GM21360 (cell line): ENCODE results near the gene OTUB1.
"Not testable (repeated sequence)": the region's sequence is repeated elsewhere in the genome, so short reads cannot be mapped to it uniquely, and the experiment has no call there.

Source experiments
- ATAC-seq: cut with Tn5 transposase; IDR thresholded peaks from one replicate; pipeline ENCODE4 v1.9.1; 2021; ENCODE audit warnings: mild to moderate bottlenecking, moderate library complexity; ENCODE audit not compliant: unreplicated experiment

The OTUB1 gene

DNA sequence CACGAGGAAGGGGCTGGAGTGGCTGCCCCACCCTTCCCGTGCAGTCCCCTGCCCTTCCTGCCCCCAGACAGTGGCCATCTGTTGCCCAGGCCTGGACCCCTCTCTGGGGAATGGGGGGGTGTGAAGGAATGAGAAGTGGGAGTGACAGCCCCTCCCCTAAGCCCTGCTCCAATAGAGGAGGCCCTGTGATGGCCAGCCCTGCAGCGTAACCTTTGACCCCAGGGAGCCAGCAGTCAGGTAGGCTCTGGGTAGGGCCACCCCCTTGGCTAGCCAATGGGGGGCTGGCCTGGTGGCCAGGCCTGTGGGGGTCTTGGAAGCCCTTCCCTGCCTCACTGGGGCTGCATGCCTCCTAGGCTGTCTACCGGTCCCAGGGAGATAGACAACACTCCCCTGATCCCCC lies 56.1 kb downstream of the OTUB1 start:
- ATAC-seq, result no peak

DNA sequence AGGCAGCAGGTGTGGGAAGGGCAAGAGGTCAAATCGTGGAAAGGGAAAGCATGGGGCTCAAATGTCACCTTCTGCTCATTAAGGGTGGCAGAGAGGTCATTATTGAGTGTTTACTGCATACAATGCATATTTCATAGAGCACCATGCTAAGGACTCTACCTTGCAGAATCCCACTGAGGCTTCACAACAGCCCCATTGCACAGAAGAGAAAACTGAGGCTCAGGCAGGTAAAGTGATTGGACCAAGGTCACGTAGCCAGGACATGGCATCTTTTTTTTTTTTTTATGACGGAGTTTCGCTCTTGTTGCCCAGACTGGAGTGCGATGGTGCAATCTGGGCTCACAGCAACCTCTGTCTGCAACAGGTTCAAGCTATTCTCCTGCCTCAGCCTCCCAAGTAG lies 57.3 kb downstream of the OTUB1 start:
- ATAC-seq, result no peak

DNA sequence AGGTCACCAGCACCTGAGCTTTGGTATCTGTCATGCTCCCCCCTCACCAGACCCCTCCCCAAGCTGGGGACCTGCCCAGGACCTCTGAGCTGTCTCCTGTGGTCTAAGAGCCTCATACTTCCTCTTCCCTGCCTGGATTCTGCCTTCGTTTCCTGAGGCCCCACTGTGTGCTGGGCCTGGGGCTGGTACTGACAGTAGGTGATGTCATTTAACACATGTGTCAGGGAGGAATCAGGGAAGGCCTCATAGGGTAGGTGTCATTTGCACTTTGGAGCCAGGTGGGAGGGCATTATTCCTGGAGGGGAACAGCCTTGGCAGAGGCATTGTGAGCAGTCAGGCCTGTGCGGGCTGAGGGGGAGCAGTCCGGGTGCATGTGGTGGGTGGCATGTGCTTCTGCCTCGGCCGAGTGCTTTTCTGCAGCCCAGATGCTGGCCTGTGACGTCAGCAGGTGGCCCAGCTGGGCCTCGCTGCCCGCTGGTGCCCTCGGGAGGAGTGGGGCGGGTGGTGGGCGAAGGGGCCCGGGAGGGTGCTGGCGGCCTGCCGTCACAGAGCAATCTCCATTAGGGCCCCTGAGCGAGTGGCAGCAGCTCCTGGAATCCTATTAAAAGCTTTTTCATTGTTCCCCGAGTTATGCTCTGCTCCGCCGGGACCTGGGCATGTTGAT lies 58.6 kb downstream of the OTUB1 start:
- ATAC-seq, result no peak

DNA sequence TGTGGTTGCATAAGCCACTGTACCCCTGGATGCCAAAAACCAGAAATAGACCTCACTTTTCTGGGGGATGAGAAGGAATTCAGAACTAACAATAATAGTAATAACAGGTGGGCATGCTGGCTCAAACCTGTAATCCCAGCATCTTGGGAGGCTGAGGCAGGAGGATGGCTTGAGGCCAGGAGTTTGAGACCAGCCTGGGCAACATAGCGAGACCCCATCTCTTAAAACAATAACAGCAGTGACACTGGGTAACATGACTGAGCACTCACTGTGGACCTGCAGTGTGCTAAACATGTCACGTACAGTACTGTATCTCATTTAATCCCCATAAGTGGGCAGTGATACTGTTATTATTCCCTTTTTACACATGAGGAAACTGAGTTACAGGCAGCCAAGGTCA lies 59.5 kb downstream of the OTUB1 start:
- no peak for ATAC-seq

DNA sequence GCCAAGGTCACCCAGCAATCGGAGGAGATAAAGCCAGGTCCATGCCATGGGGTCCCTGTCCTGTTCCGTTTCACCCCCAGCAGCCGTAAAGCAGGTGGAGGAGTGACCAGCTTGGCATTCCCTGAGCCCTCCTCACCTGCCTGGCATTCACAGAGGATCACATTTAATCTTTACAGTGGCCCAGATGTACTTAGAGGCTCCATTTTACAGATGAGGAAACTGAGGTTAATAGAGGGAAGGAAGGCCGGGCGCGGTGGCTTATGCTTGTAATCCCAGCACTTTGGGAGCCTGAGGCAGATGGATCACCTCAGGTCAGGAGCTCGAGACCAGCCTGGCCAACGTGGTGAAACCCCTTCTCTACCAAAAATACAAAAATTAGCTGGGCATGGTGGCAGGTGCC lies 61.1 kb downstream of the OTUB1 start:
- not testable (repeated sequence) for ATAC-seq
